Right lobe of liver (tissue), 6 donors: ENCODE measurements around the gene GALNT2. TPM values are rescaled to one million over a fixed set of nuclear protein-coding genes. Genes with fewer than 3 reads are reported as not detected.

Experiments used
- ATAC-seq, 4 donors: fragments of 200-7000 bp; cut with Tn5 transposase; one replicate each; pipeline ENCODE4 v1.9.1; 2020; ENCODE audit warnings: mild to moderate bottlenecking in 4 of 4, moderate library complexity in 4 of 4
- DNase-seq, 3 donors: peaks; one replicate each; pipeline ENCODE4 v3.0.0-alpha.2; 2020
- H3K27ac ChIP-seq, 3 donors: fragments of 200-600 bp; one replicate each; pipeline ENCODE4 v1.8.0; 2022
- H3K27me3 ChIP-seq, 2 donors: fragments of 200-600 bp; one replicate each; pipeline ENCODE4 v1.8.0; 2022
- H3K36me3 ChIP-seq, 4 donors: fragments of 200-600 bp; sonication (generic) in 1 of 4; one replicate each; pipeline versions ENCODE4 v1.5.1 to v1.8.0; 2017 to 2022; ENCODE audit warnings: control low read depth in 1 of 4
- H3K4me1 ChIP-seq, 4 donors: fragments of 200-600 bp; sonication (generic) in 1 of 4; one replicate each; pipeline versions ENCODE4 v1.5.1 to v1.8.0; 2017 to 2022; ENCODE audit warnings: control low read depth in 1 of 4
- H3K4me3 ChIP-seq, 3 donors: fragments of 200-600 bp; one replicate each; pipeline ENCODE4 v1.8.0; 2022
- H3K9me3 ChIP-seq, 4 donors: fragments of 200-600 bp; sonication (generic) in 1 of 4; one replicate each; pipeline versions ENCODE4 v1.5.1 to v1.8.0; 2017 to 2022; ENCODE audit warnings: control low read depth in 1 of 4
- POLR2A ChIP-seq: fragments of 450-650 bp; IDR thresholded peaks from one replicate; pipeline ENCODE4 v1.6.1; 2017; ENCODE audit warnings: antibody characterized with exemption, mild to moderate bottlenecking
- WGBS: methylation state at CpG from one replicate; pipeline ENCODE4 v1.1.6; 2018; ENCODE audit warnings: low coverage, low lambda C conversion rate; ENCODE audit not compliant: insufficient coverage; ENCODE audit errors: missing lambda C conversion rate; 5-methylcytosine and 5-hydroxymethylcytosine counted together
- intact Hi-C, 2 donors: fragments of 100-400 bp; cut with DNase I; formaldehyde crosslinking; loops; one replicate each; pipeline versions ENCODE4 v1.11.2 to v1.14.1; 2022
- total RNA-seq, 6 experiments: library from RNA; depleted of rRNA in 2 of 6; stranded (reverse); fragments of >200 nt in 2 of 6; fragmentation: NEBNext Ultra II Directional in 3 of 6; extraction: Animal tissue kit (Norgen Biotek cat#: 25700) in 3 of 6; gene quantifications; one replicate each; pipeline versions ENCODE4 v1.1.0 to v1.2.4, GENCODE V29; 2016 to 2023
- TF ChIP-seq, protein P1 (sequence below), 4 donors: fragments of 200-600 bp in 3 of 4; fragments of 450-650 bp in 1 of 4; IDR thresholded peaks; one replicate each; pipeline versions ENCODE4 v1.5.1 to v1.8.0; 2016 to 2022; ENCODE audit warnings: antibody characterized with exemption in 4 of 4, mild to moderate bottlenecking in 2 of 4
- donor health status: DM: no; HTN: yes; CAD: no.
- donor health status: DM: no; HTN: no; CAD: no.
- donor health status: DM: no; HTN: no; CAD: no.
- donor health status: DM: no; HTN: yes; CAD: no.
- donor health status: DM: no; HTN: yes; CAD: no.

GALNT2 gene
- total RNA-seq, 6 experiments from 2014 or later, result 58.0 to 152 (median 131) TPM

DNA sequence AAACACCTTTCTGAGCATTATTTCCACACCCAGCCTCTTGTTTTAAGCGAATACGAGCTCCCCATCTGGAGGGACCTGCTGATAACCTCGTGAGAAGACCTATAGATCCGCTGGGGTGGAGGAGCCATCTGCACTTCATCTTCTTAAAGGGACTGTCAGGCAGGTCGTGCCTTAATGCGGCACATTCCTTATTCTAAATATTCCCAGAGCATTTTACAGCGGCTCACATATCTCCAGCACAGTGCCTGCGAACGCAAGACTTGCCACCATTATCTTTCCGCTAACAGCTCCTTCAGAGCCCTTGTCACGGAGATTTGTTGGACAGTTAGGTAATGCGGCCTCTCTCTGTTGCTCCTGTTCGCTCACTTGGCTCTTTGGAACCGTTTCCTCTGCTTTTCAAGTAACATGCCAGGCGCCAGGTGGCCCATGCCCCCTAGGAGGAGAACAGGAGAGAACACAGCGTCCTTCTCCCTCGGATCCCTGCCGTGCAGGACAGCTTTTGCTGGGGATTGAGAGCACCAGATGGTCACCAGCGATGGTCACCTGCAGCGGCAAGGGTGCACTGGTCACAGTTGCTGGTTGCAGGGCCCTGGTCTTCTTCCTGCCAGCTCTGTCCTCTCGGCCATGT is 196.6 kb downstream of the GALNT2 start:
- no peak for ATAC-seq

DNA sequence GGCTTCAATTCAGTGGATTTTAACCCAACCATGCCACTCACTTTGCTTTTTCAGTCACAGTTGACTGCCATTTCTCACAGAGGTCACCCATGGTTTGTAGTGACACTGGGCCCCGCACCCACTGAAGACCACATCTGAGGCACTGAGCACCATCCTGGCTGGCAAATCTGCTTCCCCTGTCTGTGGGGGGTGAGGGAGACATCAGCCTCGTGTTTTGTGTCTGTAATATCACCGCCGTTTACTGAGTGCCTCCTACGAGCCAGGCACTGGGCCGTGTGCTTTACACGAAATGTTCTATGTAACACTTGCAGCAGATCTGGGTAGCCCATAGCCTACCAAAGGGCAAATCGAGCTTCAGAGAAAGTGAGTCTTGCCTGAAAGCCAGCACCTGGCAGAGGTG is 197.3 kb downstream of the GALNT2 start:
- no peak for ATAC-seq

More for the DNA sequence above, 196.6 kb downstream of the GALNT2 start:
- TF ChIP-seq POLR2A, result no peak
- TF ChIP-seq, protein P1, sequence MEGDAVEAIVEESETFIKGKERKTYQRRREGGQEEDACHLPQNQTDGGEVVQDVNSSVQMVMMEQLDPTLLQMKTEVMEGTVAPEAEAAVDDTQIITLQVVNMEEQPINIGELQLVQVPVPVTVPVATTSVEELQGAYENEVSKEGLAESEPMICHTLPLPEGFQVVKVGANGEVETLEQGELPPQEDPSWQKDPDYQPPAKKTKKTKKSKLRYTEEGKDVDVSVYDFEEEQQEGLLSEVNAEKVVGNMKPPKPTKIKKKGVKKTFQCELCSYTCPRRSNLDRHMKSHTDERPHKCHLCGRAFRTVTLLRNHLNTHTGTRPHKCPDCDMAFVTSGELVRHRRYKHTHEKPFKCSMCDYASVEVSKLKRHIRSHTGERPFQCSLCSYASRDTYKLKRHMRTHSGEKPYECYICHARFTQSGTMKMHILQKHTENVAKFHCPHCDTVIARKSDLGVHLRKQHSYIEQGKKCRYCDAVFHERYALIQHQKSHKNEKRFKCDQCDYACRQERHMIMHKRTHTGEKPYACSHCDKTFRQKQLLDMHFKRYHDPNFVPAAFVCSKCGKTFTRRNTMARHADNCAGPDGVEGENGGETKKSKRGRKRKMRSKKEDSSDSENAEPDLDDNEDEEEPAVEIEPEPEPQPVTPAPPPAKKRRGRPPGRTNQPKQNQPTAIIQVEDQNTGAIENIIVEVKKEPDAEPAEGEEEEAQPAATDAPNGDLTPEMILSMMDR (IDR thresholded peaks at IDR 0.05), result no peak
- Histone ChIP-seq H3K27me3 (no peaks in the 10 kb centered on the region), H3K4me3 (no peak overlapping the region), H3K36me3 (peaks cover 0 to 44% (median 20%) of the 10 kb centered on the region in 4 donors), H3K9me3 (no peaks in the 10 kb centered on the region), H3K27ac (no peak overlapping the region), H3K4me1 (no peaks in the 10 kb centered on the region)
- intact Hi-C loops, result no loop called here
- WGBS, result 83% methylated on average over 12 of the region's 21 CpGs
- DNase-seq, result peak in 1 of 3 donors; percentile 25

DNA sequence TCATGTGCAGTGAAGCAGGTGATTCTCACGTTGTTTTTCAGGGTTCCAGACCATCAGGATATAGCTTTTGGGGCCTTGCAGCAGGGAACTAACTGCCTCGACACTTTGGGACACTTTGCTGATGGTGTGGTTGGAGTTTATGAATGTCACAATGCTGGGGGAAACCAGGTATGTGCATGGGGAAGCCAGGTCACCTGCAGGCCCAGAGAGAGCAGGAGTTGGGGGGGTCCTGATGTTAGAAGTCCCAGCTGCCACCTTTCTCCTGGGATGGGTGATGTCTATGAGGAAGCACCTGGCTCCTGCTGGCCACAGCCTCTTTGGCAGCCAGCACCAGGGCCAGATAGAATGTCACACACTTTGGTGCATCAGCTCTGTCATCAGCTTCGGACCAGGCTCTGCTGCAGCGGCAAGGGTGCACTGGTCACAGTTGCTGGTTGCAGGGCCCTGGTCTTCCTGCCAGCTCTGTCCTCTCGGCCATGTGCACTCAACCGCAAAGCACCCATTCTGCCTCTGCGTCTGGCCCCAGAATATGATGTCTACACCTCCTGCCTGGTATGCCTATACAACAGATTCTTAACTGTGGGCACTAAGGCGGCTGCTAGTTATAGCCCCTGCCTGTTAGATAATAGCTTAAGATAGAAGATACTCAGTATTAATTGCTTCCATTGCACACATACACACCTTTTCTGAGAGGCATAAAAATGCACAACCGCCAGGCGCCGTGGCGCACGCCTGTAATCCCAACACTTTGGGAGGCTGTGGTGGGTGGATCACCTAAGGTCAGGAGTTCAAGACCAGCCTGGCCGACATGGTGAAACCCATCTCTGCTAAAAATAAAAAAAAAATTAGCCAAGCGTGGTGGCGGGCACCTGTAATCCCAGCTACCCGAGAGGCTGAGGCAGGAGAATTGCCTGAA is 198.4 kb downstream of the GALNT2 start:
- DNase-seq, result peak in 1 of 3 donors; percentile 21
- Histone ChIP-seq H3K36me3 (peaks cover 0 to 31% (median 20%) of the 10 kb centered on the region in 4 donors), H3K27me3 (no peaks in the 10 kb centered on the region), H3K4me3 (no peak overlapping the region), H3K27ac (no peak overlapping the region), H3K9me3 (no peaks in the 10 kb centered on the region), H3K4me1 (no peaks in the 10 kb centered on the region)
- intact Hi-C loops, result no loop called here
- 95% methylated on average over 11 of the region's 17 CpGs for WGBS
- TF ChIP-seq POLR2A, result no peak
- no peak for ATAC-seq

More for the DNA sequence above, 197.3 kb downstream of the GALNT2 start:
- Histone ChIP-seq H3K4me3 (no peak overlapping the region), H3K27ac (no peak overlapping the region), H3K9me3 (no peaks in the 10 kb centered on the region), H3K4me1 (no peaks in the 10 kb centered on the region), H3K36me3 (peaks cover 0 to 38% (median 20%) of the 10 kb centered on the region in 4 donors), H3K27me3 (no peaks in the 10 kb centered on the region)
- 80% methylated on average over 3 of the region's 8 CpGs for WGBS
- peak in 1 of 3 donors; percentile 7 for DNase-seq
- intact Hi-C loops, result no loop called here
- no peak for TF ChIP-seq POLR2A
- TF ChIP-seq, protein P1 (IDR thresholded peaks at IDR 0.05), result no peak

DNA sequence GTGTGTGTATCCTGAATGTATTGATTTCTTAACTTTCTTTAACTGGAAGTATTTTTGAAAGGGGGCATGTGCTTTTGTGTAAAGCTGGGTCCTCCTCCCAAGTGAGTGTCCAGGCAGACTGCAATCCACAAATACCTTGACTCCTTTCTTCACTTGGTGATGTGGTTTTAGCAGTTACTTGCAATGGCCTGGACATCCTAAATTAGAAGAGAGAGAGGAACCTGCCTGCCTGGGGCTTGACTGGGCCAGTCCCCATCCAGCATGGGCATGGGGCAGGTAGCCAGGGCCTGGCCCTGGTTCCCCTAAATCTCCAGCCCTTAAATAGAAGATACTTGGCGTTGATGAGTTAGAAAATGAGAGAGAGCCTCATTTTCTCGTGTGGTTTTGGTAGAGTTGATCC is 199.4 kb downstream of the GALNT2 start:
- no peaks in the 10 kb centered on the region for H3K4me1 ChIP-seq
- no peak for ATAC-seq
- no peak for DNase-seq
- intact Hi-C loops, result no loop called here
- peaks cover 0 to 34% (median 20%) of the 10 kb centered on the region in 4 donors for H3K36me3 ChIP-seq
- TF ChIP-seq, protein P1 (IDR thresholded peaks at IDR 0.05), result no peak
- no peak for TF ChIP-seq POLR2A
- WGBS, result 63% methylated on average over 2 of the region's 2 CpGs
- H3K27me3 ChIP-seq, result no peaks in the 10 kb centered on the region
- no peaks in the 10 kb centered on the region for H3K9me3 ChIP-seq
- H3K27ac ChIP-seq, result no peak overlapping the region
- H3K4me3 ChIP-seq, result no peak overlapping the region
